HPDE6-E6E7 (cell line): ENCODE data around the gene ERC1.
A peak's percentile ranks its signal among the peaks of the same experiment; 100 is the strongest.

Experiments
- DNase-seq: peaks from one replicate; pipeline ENCODE4 v3.0.0; 2011; ENCODE audit warnings: missing footprints; ENCODE audit errors: extremely low spot score

The ERC1 gene

DNA sequence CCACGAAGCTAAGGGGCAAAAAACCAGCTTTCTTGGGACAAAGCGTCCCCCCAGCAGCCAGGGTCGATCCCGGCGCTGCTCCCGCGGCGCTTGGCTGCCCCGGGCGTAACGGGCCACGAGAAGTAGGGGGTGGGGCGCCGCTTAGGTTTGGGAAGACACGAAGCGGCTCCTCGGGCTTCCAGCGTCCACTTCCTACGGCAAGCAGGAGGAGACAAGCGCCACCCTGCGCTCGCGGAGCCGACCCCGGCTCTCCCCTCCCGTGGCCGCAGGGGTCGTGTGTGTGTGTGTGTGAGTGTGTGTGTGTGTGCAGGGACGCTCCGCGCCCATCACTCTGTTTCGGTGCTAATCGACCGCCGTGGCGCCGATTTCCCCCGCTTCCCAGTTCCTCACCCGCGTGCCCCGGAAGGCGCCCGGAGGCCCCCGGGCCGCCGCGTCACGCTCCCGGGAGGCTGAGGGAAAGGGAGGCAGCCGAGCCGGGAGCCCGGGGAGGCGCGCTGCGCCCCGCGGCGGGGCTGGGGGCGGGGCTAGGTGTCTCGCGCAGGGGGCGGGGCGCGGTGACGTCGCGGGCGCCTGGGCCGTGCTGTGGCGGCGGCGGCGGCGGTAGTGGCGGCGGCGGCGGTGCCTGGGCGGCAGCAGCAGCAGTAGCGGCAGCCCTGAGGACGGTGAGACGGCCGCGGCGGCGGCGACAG lies at the start of gene ERC1:
TSS of gene ERC1 (plus strand) at position 563 of the 689 bp plus-strand sequence. CDS start 36,681 bp downstream, outside the sequence.
- peak; percentile 84 for DNase-seq

DNA sequence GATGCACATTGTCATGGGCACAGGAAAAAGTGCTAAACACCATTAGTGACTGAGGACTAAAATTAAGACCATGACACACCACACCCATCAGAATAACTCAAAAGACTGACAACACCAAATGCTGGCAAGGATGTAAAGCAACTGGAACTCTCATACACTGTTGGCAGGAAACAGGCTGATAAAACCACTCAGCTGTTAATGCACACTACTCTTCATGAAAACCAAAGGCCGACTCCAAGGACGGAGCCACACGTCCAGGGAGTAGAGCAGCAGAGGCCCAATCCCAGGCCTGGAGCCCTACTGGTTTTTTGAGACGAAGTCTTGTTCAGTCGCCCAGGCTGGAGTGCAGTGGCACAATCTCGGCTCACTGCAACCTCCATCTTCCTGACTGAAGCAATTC lies 48.0 kb upstream of the ERC1 start:
- DNase-seq = no peak

DNA sequence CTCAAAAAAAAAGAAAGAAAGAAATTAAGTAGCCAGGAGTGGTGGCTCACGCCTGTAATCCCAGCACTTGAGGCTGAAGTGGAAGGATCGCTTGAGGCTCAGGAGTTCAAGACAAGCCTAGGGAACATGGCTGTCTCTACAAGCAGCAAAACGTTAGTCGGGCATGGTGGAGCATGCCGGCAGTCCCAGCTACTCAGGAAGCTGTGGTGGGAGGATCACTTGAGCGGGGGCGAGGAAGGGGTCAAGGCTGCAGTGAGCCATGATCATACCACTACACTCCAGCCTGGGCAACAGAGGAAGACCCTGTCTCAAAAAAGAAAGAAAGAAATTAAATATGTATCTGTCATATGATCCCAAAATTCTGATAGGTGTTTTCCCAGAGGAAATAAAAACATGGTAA lies 46.8 kb upstream of the ERC1 start:
- DNase-seq = no peak

DNA sequence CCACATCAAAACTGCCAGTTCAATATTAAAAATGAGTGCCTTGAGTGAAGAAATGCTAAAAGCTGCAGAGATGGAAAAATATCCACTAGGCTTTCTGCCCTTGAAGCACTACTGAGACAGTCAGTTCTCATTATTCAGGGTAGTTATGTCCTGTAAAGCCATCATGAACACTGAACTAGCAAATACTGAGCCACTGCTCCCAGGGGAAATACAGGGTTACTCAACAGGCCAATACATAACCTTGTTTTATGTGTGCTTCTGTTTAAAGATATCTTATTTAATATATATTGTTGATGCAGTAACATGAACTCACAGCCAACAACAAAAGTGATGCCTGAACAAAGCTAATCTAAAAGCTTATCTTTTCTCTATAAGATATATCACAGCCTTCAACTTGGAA lies 44.8 kb upstream of the ERC1 start:
- DNase-seq = no peak

DNA sequence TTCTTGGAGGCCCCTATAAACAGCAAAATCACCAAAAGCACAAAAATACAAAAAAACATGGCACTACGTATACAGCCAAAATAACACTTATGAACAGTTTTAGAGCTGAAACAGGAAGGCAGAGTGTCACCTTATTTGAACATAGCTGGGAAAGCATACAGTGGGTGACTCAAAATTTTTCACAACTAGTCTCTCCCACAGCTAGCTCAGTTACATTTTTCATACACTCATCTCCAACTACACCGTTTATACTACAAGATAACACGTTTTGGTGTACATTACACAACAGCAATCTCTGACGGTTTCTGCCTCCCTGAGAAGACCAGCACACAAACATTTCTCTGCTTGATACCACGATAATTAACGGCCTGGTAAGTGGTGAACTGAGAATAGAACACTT lies 44.4 kb upstream of the ERC1 start:
- DNase-seq = no peak

DNA sequence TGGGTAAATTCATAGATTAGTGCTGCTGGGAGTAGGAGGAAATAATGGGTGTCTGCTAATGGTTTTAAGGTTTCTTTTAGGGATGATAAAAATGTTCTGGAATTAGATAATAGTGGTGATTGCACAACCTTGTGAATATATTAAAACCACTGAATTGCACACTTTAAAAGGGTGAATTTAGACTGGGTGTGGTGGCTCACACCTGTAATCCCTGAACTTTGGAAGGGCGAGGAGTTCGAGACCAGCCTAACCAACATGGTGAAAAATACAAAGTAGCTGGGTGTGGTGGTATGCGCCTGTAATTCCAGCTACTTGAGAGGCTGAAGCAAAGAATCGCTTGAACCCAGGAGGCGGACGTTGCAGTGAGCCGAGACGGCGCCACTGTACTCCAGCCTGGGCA lies 42.8 kb upstream of the ERC1 start:
- DNase-seq = no peak

DNA sequence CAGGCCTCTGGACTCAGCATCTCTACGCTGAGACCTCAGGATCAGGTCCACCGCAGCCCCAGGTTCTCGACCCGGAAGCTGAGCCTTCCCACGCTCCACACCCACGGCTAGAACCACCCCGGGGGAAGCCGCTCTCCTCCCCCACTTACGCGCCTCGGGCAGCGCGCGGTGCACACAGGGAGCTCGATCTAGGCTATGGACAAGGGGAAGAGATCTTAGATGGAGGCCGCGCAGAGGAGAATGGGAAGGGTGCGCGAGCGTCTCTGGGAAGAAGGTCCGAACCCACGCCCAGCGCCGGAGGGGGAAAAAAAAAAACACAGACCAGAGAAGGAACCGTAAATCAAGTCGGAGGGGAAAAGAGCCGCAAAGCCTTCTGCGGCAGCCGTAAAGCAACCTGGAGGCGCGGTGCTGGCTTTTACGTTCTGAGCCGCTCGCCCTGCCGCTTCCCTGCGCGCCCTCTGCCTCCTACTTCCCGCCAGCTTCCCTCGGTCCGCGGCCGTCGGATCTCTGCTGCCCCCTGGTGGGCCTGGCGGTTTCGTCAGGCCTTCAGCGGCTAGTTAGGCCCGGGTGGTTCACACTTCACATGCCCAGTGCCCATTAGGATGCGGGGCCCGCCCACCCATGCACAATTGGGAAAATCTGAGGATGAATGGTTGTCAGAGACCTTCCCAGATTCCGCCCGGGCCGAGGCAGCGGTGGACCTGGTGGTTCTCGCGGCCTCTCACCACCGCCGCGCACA lies 41.4 kb upstream of the ERC1 start, which contains the start of gene RAD52:
TSS of gene RAD52 (minus strand) at position 242 of the 739 bp plus-strand sequence. CDS start 16,636 bp downstream, outside the sequence.
- DNase-seq = peak; percentile 80

DNA sequence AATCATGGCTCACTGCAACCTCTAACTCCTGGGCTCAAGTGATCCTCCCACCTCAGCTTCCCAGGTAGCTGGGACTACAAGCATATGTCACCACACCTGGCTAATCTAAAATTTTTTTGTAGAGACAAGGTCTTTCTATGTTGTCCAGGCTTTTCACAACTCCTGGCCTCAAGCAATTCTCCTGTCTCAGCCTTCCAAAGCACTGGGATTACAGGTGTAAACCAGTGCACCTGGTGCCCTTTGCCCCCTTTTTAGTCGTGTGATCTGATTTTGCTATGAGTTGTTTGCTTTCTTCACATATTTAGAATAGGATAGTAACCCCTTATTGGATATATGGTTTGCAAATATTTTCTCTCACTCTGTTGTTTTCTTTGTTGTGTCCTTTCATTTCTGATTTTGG lies 39.8 kb upstream of the ERC1 start:
- DNase-seq = no peak

DNA sequence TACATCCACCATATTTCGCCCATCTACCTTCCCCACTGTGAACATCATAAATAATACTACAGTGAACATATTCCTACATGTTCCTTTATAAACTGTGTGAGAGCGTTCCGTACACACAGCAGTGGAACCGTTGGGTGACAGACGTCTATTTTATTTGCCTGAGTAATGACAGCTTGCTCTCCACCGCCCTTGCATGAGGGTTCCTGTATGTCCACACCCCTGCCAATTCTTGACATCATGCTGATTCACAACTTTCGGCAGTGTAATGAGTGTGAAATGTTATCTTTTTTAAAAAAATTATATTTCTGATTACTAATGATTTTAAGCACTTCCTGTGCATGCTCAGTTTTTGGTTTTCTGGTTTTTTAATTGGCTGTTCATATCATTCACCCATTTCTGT lies 37.2 kb upstream of the ERC1 start:
- peak; percentile 19 for DNase-seq

DNA sequence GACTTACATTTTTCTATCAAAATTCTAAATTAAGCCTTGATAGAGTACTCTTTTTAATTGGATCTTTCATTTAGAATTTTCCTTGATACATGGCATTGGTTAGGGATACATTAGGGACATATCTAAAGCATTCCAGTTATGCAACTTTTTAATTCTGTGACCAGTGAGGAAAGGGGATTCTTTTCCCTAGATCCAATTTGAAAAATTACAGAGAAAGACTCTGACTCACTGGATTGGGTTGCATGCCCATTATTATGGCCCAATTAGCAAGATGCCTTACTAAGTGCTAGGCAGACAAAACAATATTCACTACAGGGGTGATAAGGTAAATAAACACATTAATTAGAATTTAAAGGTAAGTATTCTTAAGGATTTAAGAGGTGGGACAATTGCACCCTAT lies 36.3 kb upstream of the ERC1 start:
- no peak for DNase-seq

DNA sequence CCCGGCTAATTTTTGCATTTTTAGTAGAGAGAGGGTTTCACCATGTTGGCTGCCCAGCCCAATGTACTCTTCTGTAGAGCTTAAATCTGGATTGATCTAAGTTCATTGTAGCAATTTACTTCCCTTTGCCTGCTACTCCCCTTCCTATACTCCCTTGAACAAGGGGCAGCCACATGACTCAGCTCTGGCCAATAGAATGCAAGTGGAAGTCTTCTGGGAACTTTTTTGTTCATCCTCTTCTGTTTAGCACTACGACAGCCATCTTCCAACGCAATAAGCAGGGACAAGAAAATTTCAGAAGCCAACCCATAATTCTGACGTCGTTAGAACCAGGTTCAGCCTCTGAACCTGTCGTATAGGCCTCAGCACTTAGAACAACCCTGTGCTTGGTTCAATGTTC lies 35.1 kb upstream of the ERC1 start:
- no peak for DNase-seq

DNA sequence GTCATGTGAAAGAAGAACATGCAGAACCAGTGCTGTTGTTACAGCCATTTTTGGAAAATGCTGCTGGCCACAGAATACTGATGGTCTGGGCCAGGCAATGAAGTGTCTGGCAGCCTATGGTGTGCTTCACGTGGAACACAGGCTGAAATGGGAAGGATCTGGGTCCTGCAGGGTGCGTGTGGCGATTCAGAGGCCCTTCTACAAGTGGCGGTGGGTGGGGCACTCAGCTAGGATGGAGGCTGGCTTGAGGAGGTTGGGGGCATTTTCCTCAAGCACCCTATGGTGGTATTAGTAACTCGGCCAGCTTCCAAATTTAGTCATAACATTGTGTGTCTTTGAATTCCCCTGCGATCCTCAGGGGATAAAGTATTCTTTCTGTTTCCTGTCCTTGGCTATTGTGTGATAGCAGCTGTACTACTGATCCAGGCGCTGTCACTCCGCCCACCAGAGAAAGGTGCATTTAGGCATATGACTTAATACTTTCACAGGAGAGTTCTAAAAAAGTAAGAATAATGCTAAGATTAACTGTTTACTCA lies 32.4 kb upstream of the ERC1 start:
- DNase-seq = no peak

DNA sequence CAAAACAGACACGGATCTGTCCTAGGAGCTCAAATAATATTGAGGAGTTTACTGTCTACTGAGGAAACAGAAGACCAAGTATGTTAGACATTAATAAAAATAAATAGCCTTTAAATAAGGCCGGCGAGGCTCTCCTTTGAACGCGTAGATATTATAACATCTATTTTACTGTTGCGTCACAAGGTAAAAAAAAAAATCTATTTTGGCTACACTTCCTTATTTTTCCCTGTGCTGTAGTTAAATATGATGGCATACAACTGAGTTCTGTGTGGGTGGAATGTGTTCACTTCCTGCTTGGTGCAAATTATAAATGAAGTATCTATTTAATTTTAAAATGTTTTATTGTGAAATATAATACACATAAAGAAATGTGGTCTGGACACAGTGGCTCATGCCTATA lies 24.3 kb upstream of the ERC1 start:
- no peak for DNase-seq

DNA sequence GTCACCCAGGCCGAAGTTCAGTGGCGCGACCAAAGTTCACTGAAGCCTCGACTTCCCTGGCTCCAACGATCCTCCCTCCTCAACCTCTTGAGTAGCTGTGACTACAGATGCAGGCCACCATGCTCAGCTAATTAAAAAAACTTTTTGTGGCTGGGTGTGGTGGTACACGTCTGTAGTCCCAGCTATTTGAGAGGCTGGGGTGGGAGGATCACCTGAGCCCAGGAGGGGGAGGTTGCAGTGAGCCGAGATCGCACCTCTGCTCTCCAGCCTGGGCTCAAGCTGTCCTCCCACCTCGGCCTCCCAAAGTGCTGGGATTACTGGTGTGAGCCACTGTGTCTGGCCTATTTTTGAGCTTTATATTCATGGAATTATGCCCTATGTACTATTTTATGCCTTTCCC lies 23.4 kb upstream of the ERC1 start:
- DNase-seq = no peak

DNA sequence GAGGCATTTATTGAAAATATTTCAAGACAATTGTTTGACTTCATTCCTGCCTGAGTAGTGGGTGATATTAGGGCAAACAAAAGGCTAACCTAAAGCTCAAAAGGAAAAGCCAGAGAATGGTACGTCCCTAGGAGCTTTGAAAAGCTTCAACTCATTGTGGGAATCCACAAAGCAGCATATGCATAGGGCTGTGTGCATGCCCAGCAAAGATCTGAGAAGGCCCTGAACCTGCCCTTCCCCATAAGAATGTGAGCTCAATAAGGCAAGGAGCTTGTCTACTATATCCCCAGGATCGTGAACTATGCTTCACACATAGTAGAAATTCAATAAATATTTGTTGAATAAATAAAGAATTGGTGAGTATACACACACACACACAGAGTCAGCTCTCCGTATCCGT lies 22.5 kb upstream of the ERC1 start:
- no peak for DNase-seq

DNA sequence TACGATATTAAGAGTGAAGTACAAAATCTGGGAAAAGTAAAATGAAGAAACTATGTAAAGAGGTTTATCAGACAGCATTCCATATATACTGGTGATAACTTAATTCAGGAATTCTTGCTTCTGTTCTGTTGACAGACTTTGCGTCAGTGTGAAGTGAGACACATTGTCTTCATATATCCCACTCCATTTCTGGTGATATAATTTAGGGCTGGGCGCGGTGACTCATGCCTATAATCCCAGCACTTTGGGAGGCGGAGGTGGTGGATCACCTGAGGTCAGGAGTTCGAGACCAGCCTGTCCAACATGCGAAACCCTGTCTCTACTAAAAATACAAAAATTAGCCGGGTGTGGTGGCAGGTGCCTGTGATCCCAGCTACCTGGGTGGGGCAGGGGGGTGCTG lies 21.2 kb upstream of the ERC1 start:
- no peak for DNase-seq

DNA sequence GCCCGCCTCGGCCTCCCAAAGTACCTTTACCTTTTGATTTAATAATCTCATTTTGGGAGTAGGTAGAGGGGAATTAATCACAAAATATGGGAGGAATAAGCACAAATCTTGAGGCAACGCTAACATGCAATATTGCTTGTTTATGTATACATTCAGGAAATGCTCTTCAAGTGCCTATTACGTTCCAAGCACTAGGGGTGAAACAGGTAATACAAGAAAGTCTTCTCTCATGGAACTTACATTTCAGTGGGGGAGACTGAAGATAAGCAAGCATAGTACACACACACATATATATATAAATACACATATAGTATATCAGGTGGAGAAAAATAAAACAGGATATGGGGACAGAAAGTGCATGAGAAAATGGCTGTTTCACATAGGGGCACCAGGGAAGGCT lies 19.0 kb upstream of the ERC1 start:
- no peak for DNase-seq

DNA sequence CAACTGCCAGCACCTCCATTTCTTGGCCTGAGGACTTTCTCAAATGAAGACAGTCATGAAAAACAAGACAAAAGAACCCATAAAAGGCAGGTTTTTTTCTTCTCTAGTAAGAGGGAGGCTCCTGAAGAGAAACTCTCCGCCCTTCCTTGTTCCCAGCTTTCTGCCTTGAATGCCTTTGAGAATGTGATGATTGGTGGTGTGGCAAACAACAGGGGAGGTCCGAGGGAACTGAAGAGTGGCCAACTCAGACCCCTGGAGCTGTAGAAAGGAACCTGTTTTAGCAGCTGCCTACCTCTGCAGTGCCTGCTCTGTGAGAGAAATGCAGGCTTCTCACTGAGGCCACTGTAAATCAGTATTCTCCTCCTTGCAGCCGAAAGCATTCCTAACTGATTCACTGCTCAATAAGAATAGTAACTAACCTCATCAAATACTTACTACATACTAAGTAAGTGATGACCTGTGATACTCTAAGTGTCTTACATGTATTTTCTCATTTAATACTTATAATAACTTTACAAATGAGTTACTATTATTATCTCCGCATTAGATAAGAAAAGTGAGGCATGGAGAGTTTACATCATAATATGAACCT lies 16.7 kb upstream of the ERC1 start:
- DNase-seq = no peak

DNA sequence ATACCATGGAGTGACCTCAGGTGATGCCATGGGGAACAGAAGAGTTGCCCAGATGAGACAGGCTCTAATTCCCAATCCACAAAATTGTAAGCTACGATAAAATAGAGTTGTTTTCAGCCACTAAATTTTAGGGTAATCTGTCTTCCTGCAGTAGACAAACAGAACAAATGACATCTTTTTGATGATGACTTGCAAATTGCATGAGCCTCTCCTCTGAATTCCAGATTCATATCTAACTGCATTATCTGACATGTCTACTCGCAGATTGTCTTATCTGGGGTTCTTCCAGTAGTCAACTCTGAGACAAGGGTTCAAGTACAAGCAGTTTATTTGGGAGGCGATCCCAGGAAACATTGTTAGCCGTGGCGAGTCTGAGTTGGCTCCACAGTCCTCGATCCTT lies 14.4 kb upstream of the ERC1 start:
- DNase-seq = no peak

DNA sequence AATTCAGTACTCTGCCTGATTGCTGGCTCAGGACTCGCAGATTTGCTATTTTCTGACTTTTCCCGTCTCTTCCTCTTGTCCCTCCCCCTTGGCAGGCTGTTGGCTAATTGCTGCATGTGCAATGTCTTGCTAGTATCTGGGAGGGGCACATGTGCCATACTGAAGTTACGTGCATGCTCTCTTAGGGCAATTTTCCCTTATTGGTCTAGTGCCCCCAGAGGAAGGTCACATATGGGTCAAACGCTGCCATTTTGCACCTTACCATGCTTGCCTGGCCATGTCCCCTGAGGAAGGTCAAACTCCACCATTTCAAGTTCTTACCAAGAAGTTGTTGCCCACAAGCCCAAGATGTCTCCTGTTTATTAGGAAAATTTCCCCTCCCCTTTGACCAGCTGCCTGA lies 13.9 kb upstream of the ERC1 start:
- no peak for DNase-seq

DNA sequence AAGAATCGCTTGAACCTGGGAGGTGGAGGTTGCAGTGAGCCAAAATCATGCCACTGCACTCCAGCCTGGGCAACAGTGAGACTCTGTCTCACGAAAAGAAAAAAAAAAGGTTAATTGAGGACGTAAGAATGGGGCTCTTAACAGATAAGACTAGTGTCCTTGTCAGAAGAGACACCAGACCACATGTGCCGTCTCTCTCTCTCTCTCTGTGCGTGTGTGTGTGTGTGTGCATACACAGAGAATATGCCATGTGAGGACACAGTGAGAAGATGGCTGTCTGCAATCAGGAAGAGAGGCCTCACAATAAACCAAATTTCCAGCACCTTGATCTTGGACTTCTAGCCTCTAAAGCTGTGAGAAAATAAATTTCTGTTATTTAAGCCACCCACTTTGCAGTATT lies 11.7 kb upstream of the ERC1 start:
- DNase-seq = no peak

DNA sequence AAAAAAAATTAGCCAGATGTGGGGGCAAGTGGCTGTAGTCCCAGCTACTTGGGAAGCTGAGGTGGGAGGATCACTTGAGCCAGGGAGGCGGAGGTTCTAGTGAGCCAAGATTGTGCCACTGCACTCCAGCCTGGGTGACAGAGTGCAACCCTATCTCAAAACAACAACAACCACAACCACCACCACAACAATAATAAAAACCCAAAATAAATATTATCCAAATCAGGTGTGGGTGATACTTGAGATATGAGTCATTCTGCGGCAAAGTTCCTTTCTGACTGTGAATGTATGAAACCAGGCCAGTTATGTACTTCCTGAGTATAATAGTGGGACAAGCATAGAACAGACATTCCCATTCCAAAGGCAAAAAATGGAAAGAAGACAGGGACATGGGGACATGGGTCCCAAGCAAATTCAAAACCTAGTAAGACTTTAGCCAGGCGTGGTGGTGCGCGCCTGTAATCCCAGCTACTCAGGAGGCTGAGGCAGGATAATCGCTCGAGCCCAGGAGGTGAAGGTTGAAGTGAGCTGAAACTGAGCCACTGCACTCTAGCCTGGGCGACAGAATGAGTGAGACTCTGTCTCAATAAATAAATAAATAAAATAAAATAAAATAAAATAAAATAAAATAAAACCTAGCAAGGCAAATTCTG lies 9.7 kb upstream of the ERC1 start:
- no peak for DNase-seq
